DOHH2 (cell line): Measurements from ENCODE around the gene GRK1.

Source experiments
- CTCF ChIP-seq: fragments of 200-600 bp; sonication (generic); IDR thresholded peaks from one replicate; pipeline ENCODE4 v1.5.1; 2014; ENCODE audit warnings: antibody characterized with exemption, mild to moderate bottlenecking, low read depth, low read length; ENCODE audit not compliant: poor library complexity, severe bottlenecking
- EZH2phosphoT487 ChIP-seq: fragments of 200-600 bp; sonication (generic); IDR thresholded peaks from 2 replicates; pipeline ENCODE4 v1.6.1; 2017; ENCODE audit warnings: borderline replicate concordance, mild to moderate bottlenecking, antibody characterized with exemption, low read length, moderate library complexity, mixed read lengths

DNA sequence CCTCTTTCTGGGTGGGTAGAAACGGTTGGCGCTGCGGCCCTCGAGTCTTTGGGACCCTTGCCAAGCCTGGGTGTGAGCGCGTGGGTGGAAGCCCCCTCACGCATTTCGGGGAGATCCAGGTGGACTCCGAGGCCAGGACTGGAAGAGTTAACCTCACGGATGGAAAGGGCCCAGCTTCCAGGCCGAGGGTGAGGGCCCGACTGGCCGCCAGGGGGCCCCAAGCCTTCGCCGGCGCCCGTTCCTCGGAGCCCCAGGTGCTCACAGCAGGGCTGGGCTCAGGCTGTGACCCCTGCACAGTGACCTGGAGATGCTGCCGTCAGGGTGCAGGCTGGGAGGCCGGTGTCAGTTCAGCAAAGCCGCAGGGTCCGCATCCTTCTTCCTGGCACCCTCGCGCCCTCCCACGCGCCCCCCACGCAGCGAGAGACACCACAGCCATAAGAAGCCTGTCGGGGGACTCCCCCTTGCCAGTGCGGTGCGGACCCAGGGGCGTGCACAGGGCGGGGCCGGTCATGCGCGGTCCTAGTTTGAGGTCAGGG is 57.8 kb downstream of the GRK1 start:
- TF ChIP-seq CTCF (no peak), EZH2phosphoT487 (no peak)
